Astrocyte (in vitro differentiated cells and primary cell): ENCODE measurements around the gene SH3GLB2. TPM values are rescaled to one million over a fixed set of nuclear protein-coding genes. Genes with fewer than 3 reads are reported as not detected.

Experiments
- DNase-seq: peaks from one replicate; pipeline ENCODE4 v3.0.0-alpha.2; 2010; ENCODE audit warnings: low read depth
- FAIRE-seq: peaks from 2 replicates; lab custom pipeline; 2011; peaks lifted over from hg19 to GRCh38; lab: Jason Lieb, UNC
- H2AFZ ChIP-seq: 2 replicates; pipeline ENCODE4 v1.6.0; 2012; ENCODE audit warnings: low read depth, low read length, inconsistent platforms
- H3K27ac ChIP-seq: 2 replicates; pipeline ENCODE4 v1.5.1; 2011; ENCODE audit warnings: low read depth, low read length, inconsistent platforms
- H3K27me3 ChIP-seq: 2 replicates; pipeline ENCODE4 v1.6.0; 2011; ENCODE audit warnings: low read length, inconsistent platforms; ENCODE audit not compliant: insufficient read depth
- H3K36me3 ChIP-seq: 2 replicates; pipeline ENCODE4 v1.5.1; 2011; ENCODE audit warnings: low read length, inconsistent platforms; ENCODE audit not compliant: insufficient read depth
- H3K4me1 ChIP-seq: 2 replicates; pipeline ENCODE4 v1.5.1; 2011; ENCODE audit warnings: low read length, inconsistent platforms; ENCODE audit not compliant: insufficient read depth
- H3K4me2 ChIP-seq: 2 replicates; pipeline ENCODE4 v1.6.0; 2012; ENCODE audit warnings: low read length, inconsistent platforms
- H3K4me3 ChIP-seq: 2 replicates; pipeline ENCODE4 v1.5.1; 2011; ENCODE audit warnings: low read depth, mild to moderate bottlenecking, low read length, inconsistent platforms; ENCODE audit not compliant: insufficient read depth
- H3K79me2 ChIP-seq: 2 replicates; pipeline ENCODE4 v1.6.0; 2012; ENCODE audit warnings: mild to moderate bottlenecking, low read length, inconsistent platforms; ENCODE audit not compliant: insufficient read depth
- H3K9ac ChIP-seq: 2 replicates; pipeline ENCODE4 v1.6.0; 2012; ENCODE audit warnings: mild to moderate bottlenecking, low read length, inconsistent platforms
- H3K9me3 ChIP-seq: 2 replicates; pipeline ENCODE4 v1.5.1; 2012; ENCODE audit warnings: low read depth, mild to moderate bottlenecking, low read length, inconsistent platforms; ENCODE audit not compliant: insufficient read depth
- H4K20me1 ChIP-seq: 2 replicates; pipeline ENCODE4 v1.6.0; 2012; ENCODE audit warnings: low read length, inconsistent platforms; ENCODE audit not compliant: insufficient read depth
- H3K27ac Mint-ChIP-seq: one replicate; pipeline ENCODE4 v1.8.0; 2021; ENCODE audit warnings: mild to moderate bottlenecking, mixed read lengths; ENCODE audit not compliant: unreplicated experiment
- H3K27me3 Mint-ChIP-seq: one replicate; pipeline ENCODE4 v1.8.0; 2021; ENCODE audit warnings: low read depth, mixed read lengths; ENCODE audit not compliant: unreplicated experiment
- H3K36me3 Mint-ChIP-seq: one replicate; pipeline ENCODE4 v1.8.0; 2021; ENCODE audit warnings: low read depth, mixed read lengths; ENCODE audit not compliant: unreplicated experiment
- H3K4me1 Mint-ChIP-seq: one replicate; pipeline ENCODE4 v1.8.0; 2021; ENCODE audit warnings: low read depth, mixed read lengths; ENCODE audit not compliant: unreplicated experiment
- H3K4me3 Mint-ChIP-seq: one replicate; pipeline ENCODE4 v1.8.0; 2021; ENCODE audit warnings: mild to moderate bottlenecking, moderate library complexity, mixed read lengths; ENCODE audit not compliant: unreplicated experiment
- H3K9me3 Mint-ChIP-seq: one replicate; pipeline ENCODE4 v1.8.0; 2021; ENCODE audit warnings: mild to moderate bottlenecking, mixed read lengths; ENCODE audit not compliant: unreplicated experiment
- EZH2 ChIP-seq: IDR thresholded peaks from 2 replicates; pipeline ENCODE4 v1.6.1; 2012; ENCODE audit warnings: mild to moderate bottlenecking, low read length, inconsistent platforms; ENCODE audit not compliant: insufficient read depth
- total RNA-seq: library from RNA; stranded (reverse); gene quantifications from 2 replicates; pipeline ENCODE4 v1.2.1, GENCODE V29; 2021
- TF ChIP-seq, protein P1 (sequence below): IDR thresholded peaks from 2 replicates; pipeline ENCODE4 v1.5.1; 2011; ENCODE audit warnings: low read depth, mild to moderate bottlenecking, inconsistent platforms, low read length, moderate library complexity; ENCODE audit not compliant: insufficient read depth

The SH3GLB2 gene
- total RNA-seq, 1 donor from 2014 or later, result 38.0 TPM

DNA sequence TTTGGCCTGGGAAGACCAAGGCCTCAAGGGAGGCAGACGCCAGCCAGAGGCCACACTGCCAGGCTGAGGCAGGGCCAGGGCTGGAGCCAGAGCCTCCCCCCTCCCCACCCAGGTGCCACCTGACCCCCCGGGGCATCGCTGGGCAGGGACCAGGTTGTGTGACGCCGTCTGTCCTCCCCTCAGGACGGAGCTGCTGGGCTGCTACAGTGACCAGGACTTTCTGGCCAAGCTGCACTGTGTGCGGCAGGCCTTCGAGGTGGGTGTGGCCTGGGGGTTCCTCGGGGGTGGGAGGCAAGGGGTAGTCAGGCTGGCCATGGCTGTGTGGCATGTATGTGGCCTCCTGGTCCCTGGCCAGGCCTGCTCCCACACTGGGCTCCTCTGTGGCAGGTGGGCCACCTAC lies 34.9 kb upstream of the SH3GLB2 start:
- Mint-ChIP-seq H3K27me3 (no peaks in the 10 kb centered on the region), H3K36me3 (peaks cover 22% of the 10 kb centered on the region), H3K4me1 (no peaks in the 10 kb centered on the region), H3K4me3 (no peak overlapping the region), H3K9me3 (no peaks in the 10 kb centered on the region), H3K27ac (no peak overlapping the region)
- Histone ChIP-seq H3K4me1 (peaks cover 12% of the 10 kb centered on the region), H3K4me2 (no peak overlapping the region), H3K27ac (no peak overlapping the region), H3K27me3 (no peaks in the 10 kb centered on the region), H3K9me3 (no peaks in the 10 kb centered on the region), H2AFZ (no peak overlapping the region), H3K9ac (no peak overlapping the region), H3K36me3 (peaks cover 5% of the 10 kb centered on the region), H4K20me1 (no peaks in the 10 kb centered on the region), H3K79me2 (no peaks in the 10 kb centered on the region), H3K4me3 (no peak overlapping the region)
- TF ChIP-seq, protein P1, sequence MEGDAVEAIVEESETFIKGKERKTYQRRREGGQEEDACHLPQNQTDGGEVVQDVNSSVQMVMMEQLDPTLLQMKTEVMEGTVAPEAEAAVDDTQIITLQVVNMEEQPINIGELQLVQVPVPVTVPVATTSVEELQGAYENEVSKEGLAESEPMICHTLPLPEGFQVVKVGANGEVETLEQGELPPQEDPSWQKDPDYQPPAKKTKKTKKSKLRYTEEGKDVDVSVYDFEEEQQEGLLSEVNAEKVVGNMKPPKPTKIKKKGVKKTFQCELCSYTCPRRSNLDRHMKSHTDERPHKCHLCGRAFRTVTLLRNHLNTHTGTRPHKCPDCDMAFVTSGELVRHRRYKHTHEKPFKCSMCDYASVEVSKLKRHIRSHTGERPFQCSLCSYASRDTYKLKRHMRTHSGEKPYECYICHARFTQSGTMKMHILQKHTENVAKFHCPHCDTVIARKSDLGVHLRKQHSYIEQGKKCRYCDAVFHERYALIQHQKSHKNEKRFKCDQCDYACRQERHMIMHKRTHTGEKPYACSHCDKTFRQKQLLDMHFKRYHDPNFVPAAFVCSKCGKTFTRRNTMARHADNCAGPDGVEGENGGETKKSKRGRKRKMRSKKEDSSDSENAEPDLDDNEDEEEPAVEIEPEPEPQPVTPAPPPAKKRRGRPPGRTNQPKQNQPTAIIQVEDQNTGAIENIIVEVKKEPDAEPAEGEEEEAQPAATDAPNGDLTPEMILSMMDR, result no peak
- no peak for TF ChIP-seq EZH2
- DNase-seq, result no peak
- no peak for FAIRE-seq

DNA sequence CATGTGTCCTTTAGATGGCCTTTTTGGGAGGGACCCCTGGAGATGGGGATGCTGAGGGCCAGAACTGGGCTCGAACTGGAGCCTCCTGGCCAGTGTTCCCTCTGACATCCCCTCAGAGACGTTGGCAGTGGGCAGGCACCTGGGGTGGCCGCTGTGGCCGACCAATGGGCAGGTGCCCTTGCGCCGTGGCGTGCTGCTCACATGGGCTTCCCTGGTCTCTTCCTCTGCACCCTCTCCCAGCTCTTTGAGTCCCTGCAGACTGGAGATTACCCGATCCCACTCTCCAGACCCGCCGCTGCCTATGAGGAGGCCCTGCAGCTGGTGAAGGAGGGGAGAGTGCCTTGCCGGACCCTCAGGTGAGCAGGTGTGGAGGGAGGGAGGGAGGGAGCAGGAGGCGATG lies 32.9 kb upstream of the SH3GLB2 start:
- Histone ChIP-seq H3K9me3 (no peaks in the 10 kb centered on the region), H3K27ac (no peak overlapping the region), H3K4me1 (peaks cover 12% of the 10 kb centered on the region), H2AFZ (no peak overlapping the region), H3K4me3 (no peak overlapping the region), H3K4me2 (no peak overlapping the region), H3K79me2 (no peaks in the 10 kb centered on the region), H3K27me3 (no peaks in the 10 kb centered on the region), H4K20me1 (no peaks in the 10 kb centered on the region), H3K9ac (no peak overlapping the region), H3K36me3 (peaks cover 5% of the 10 kb centered on the region)
- H3K4me3 Mint-ChIP-seq, result no peak overlapping the region
- H3K9me3 Mint-ChIP-seq, result no peaks in the 10 kb centered on the region
- H3K27me3 Mint-ChIP-seq, result no peaks in the 10 kb centered on the region
- H3K27ac Mint-ChIP-seq, result no peak overlapping the region
- no peaks in the 10 kb centered on the region for H3K4me1 Mint-ChIP-seq
- peaks cover 18% of the 10 kb centered on the region for H3K36me3 Mint-ChIP-seq
- no peak for FAIRE-seq
- DNase-seq, result no peak
- TF ChIP-seq, protein P1, result no peak
- TF ChIP-seq EZH2, result no peak

DNA sequence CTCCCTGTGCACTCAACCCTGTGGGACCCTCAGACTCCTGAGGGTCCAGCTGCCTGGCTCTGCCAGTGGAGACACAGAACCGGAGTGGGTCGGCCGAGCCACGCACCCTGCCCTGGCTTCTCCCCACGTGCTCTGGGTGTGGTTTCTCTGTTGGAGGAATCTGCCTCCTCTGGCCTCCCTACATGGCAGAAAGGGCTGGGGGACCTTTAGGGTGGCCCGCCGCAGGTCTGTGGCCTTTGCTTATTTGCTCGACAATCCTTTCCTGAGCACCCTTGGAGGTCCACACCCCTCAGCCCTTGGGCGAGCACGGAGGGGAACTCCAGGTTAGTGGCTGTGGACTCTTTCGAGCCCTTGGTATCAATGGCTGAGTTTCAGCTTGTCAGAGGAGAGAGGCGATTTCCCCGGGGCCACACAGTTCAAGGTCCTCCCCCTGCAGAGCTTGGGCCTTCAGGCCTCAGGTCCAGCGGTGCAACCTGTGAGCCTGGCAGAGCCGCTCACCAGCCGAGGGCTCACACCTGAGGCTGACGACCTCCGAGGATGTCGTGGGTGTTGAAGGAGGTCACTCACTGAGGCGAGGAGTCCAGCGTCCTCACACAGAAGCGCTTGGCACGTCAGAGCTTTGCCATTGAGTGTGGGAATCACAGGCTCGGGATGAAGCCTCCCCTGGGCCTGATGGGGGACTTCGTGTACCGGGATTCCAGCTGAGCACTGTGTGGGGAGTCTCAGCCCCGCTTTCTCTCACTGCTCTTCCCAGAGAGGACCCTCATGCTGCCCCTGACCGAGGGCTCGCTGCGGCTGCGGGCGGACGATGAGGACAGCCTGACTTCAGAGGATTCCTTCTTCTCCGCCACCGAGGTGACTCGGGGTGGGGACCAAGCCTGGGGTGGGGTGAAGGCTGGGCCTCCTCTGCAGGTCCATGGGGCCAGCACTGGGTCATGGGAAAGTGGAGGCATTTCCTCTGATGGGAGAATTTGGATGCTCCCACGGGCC lies 32.0 kb upstream of the SH3GLB2 start:
- DNase-seq, result no peak

More for the DNA sequence above, 32.0 kb upstream of the SH3GLB2 start:
- Histone ChIP-seq H3K4me3 (no peak overlapping the region), H3K79me2 (no peaks in the 10 kb centered on the region), H3K4me1 (peaks cover 12% of the 10 kb centered on the region), H3K9ac (no peak overlapping the region), H2AFZ (no peak overlapping the region), H3K4me2 (peak overlapping the region; percentile 55), H3K36me3 (peaks cover 3% of the 10 kb centered on the region), H3K9me3 (no peaks in the 10 kb centered on the region), H4K20me1 (no peaks in the 10 kb centered on the region), H3K27me3 (no peaks in the 10 kb centered on the region), H3K27ac (no peak overlapping the region)
- H3K27ac Mint-ChIP-seq, result no peak overlapping the region
- TF ChIP-seq EZH2, result no peak
- TF ChIP-seq, protein P1, result no peak
- H3K9me3 Mint-ChIP-seq, result no peaks in the 10 kb centered on the region
- H3K27me3 Mint-ChIP-seq, result no peaks in the 10 kb centered on the region
- peaks cover 12% of the 10 kb centered on the region for H3K36me3 Mint-ChIP-seq
- no peaks in the 10 kb centered on the region for H3K4me1 Mint-ChIP-seq
- H3K4me3 Mint-ChIP-seq, result no peak overlapping the region
- no peak for FAIRE-seq
